Endothelial cell of umbilical vein (primary cell): ENCODE results near the gene C4orf33.
"Not testable (repeated sequence)": the region's sequence is repeated elsewhere in the genome, so short reads cannot be mapped to it uniquely, and the experiment has no call there.

Source experiments
- EZH2 ChIP-seq: IDR thresholded peaks from 2 replicates; pipeline ENCODE4 v1.6.1; 2012; ENCODE audit warnings: borderline replicate concordance, low read depth, mild to moderate bottlenecking, moderate library complexity, low read length, inconsistent platforms; ENCODE audit not compliant: severe bottlenecking
- FOS ChIP-seq: IDR thresholded peaks from 2 replicates; pipeline ENCODE4 v1.6.1; 2011; ENCODE audit warnings: mild to moderate bottlenecking, low read length, moderate library complexity, borderline replicate concordance; ENCODE audit not compliant: insufficient read depth
- MYC ChIP-seq: IDR thresholded peaks from one replicate; pipeline ENCODE4 v1.6.1; 2011; ENCODE audit warnings: mild to moderate bottlenecking, low read depth, low read length
- POLR2A ChIP-seq: IDR thresholded peaks from 2 replicates; pipeline ENCODE4 v1.6.1; 2012; ENCODE audit warnings: low read depth, mild to moderate bottlenecking, control low read depth, low read length
- TF ChIP-seq, protein P1 (sequence below), 2 donors: IDR thresholded peaks; 1 replicate in 1 of 2; 2 replicates in 1 of 2; pipeline ENCODE4 v1.5.1; 2011; ENCODE audit warnings: low read length in 2 of 2, mild to moderate bottlenecking in 2 of 2, moderate library complexity in 2 of 2, control low read depth in 1 of 2, inconsistent platforms in 1 of 2, low read depth in 1 of 2; ENCODE audit not compliant: insufficient read depth in 1 of 2; ENCODE audit errors: extremely low read depth in 1 of 2

- TF ChIP-seq, protein P1, sequence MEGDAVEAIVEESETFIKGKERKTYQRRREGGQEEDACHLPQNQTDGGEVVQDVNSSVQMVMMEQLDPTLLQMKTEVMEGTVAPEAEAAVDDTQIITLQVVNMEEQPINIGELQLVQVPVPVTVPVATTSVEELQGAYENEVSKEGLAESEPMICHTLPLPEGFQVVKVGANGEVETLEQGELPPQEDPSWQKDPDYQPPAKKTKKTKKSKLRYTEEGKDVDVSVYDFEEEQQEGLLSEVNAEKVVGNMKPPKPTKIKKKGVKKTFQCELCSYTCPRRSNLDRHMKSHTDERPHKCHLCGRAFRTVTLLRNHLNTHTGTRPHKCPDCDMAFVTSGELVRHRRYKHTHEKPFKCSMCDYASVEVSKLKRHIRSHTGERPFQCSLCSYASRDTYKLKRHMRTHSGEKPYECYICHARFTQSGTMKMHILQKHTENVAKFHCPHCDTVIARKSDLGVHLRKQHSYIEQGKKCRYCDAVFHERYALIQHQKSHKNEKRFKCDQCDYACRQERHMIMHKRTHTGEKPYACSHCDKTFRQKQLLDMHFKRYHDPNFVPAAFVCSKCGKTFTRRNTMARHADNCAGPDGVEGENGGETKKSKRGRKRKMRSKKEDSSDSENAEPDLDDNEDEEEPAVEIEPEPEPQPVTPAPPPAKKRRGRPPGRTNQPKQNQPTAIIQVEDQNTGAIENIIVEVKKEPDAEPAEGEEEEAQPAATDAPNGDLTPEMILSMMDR (IDR thresholded peaks at IDR 0.05; ENCODE audit: extremely low read depth in 1 of 2, insufficient read depth in 1 of 2, low read depth in 1 of 2, low read length in 2 of 2), result not testable (repeated sequence)
- TF ChIP-seq POLR2A, MYC, EZH2, FOS: not testable (repeated sequence)
These were observed 30.7 kb downstream of the C4orf33 start for GRCh38 chr4:129126614-129127013.
